Stimulated activated CD8-positive, alpha-beta memory T cell treated with anti-CD3 and anti-CD28 coated beads, Interleukin-2, amount 100 ng/mL, for 1 hour (primary cell): Measurements from ENCODE around the gene BST1.

Experiments
- DNase-seq, 2 donors: peaks; one replicate each; pipeline ENCODE4 v3.0.0-alpha.2; 2020; ENCODE audit warnings: low read depth in 2 of 2

Gene BST1

DNA sequence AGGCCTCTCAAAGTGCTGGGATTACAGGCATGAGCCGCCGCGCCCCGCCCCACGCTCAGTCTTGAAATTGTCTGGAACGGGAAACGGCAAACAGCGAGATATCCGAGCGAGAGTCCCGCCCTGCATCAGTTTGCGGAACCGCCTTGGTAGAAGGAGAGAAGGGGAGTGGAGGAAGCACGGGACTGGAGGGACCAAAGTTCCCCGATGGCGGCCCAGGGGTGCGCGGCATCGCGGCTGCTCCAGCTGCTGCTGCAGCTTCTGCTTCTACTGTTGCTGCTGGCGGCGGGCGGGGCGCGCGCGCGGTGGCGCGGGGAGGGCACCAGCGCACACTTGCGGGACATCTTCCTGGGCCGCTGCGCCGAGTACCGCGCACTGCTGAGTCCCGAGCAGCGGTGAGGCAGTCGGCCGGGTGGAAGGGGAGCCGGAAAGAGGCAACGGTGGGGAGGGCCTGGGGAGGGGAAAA is at the start of gene BST1:
Gene BST1, plus strand, starts transcription at position 125 of the 463 bp plus-strand sequence. Its CDS starts 80 bp downstream, at position 205.
- DNase-seq = peak in 1 of 2 donors; percentile 24

GRCh38 chr4:15653420-15653819 is 49.4 kb upstream of the BST1 start:
- DNase-seq = no peak

DNA sequence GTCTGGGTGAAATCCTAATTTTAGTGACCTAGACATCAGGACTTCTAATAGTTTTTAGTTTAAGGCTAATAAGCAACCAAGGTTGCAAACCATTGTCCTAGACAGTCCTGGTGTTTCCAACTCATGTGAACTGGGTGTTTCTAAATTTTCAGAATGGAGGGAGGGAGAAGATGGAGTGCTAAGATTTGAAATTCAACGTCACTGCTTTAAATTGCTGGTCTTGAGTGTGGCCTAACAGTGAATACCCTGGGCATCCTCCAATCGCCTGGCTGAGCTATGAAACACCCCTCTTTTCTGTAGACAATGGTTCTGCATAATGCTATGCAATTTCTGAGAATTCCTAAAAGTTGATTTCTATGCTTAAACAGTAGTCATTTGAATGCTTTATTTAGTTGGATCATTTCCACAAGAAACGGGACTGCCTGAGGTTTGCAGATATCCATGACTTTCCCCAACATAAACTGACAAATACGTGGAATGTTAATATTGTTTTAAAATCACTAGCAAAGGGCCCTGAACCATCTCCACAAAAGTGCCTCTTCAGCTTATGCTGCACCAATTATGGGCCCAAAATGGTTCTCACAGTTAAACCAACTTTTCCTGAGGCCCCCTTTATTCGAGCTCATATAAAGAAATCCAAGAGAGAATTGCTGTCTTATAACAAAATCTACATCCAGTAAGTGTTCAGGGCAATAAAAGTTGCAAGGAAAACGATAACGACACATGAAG is 48.8 kb upstream of the BST1 start:
- DNase-seq = no peak

DNA sequence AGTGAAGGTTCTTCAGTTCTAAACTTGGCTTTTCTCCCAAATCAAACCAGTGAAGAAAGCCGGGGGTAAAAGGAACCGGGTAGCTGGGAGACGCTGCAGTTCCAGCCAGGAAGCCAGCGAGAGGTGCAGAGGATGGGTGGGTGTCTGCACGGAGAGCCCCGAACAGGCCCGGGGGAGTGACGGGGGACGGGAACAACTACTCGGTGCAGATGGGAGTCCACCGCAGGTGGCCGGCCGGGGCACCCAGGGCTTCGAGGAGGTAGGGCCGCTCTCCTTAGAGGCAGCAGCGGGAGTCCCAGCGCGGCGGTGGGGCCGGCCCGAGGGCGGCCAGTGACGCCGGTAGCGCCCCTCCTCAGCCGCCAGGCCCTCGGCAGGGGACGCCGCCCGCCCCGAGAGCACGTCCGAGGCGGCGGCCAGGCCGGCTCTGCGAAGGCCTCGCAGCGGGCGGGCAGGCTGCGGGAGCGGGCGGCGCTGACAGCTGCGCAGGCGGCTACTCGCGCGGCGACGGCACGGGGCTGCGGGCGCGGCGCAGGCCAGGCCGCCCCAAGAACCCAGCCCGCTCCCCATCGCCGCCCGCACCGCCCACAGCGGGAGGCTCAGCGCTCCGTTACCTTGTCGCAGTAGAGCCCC is 48.2 kb upstream of the BST1 start:
- peak; percentile 2 to 19 for DNase-seq

DNA sequence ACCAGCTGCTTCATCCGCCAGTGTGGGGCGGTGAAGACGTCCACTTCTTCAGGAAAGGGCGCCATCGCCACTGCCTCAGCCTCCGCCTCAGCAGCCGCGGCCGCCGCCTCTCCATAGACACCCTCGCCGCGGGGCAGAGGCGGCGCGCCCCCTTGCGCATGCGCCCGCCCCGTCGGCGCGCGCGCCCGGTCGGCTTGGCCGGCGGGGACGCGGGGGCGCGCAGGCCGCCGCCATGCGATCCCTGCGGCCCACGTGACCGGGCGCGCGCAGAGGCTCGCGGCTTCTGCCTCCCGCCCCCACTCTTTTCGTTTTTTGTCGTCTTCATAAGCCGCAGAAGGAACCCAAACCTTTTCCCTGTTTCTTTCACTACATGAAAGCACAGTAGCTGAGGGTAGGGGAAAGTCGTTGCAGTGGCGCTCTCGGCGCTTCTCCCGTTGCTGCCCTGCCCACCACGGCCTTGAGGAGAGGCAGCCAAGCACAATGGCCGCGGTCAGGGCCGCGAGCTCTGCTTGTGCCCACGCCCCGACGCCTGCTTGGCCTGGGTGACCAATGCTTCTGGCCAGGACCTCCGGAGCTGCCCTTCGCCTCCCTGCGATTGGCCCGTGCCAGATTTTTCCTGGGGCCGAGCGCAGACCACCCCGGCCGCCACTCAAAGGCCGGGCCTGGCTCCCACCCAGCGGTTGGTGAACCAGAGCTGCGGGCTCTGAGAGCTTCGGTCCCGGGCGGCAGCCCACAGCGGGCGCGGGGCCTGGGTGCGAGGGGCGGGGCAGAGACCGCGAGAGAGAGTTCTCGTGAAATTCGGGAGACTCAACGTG is 47.4 kb upstream of the BST1 start, which contains the start of gene FBXL5:
Gene FBXL5, minus strand, starts transcription at position 135 of the 815 bp plus-strand sequence. Its CDS starts 70 bp downstream, at position 65.
- peak; percentile 64 to 72 for DNase-seq

- DNase-seq = no peak
Measured at GRCh38 chr4:15656038-15656470, 46.8 kb upstream of the BST1 start.

- no peak for DNase-seq
Measured at GRCh38 chr4:15657366-15657765, 45.5 kb upstream of the BST1 start.

GRCh38 chr4:15658136-15658770 is 44.6 kb upstream of the BST1 start:
- no peak for DNase-seq

DNA sequence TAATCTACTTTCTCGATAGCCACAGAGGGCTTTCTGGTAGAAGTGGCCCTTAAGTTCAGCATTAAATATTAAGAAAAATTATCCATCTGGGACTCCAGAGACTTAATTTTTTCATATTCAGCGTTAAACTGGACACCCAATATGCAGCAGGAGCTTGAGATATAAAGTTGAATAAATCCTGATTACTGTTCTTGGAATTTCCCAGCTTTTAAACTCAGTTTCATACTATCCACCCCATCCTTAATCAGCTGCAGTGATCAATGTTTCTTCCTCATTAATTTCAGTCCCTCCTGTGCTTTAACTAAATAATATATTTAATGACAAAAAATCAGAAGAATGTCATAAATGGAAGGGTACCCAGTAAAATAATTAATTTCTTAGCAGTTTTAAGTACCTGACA is 44.1 kb upstream of the BST1 start:
- DNase-seq = no peak

DNA sequence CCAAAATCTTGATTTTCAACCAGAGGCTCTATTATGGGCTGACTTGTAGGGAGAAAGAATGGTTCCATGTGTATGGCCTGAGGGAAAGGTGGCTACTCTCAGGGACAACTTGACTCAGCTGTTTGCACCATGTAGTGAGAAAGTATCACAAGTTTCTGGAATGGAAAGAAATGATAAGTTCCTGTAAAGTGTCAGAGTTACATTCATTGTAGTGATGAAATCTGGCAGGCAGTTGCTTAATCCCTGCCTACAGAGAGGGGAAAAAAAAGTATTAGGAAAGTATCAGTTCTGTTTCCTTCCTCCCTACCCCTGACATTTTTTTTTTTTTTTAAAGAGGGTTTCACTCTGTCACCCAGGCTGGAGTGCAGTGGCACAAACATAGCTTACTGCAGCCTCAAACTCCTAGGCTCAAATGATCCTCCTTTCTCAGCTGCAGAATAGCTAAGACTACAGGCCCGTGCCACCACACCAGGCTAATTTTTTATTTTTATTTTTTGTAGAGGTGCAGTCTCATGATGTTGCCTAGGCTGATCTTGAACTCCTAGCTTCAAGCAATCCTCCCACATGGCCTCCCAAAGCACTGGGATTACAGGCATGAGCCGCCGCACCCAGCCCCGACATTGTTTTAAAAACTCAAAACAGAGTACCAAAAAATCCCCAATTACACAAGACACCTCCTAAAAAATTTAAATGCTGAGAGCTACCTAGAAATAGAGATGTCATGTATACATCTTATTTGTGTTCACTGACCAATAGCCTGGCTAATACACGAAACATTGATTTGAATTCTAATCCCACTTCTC is 42.9 kb upstream of the BST1 start:
- DNase-seq = no peak

- DNase-seq = no peak
Measured at GRCh38 chr4:15665753-15666365, 37.0 kb upstream of the BST1 start.

DNA sequence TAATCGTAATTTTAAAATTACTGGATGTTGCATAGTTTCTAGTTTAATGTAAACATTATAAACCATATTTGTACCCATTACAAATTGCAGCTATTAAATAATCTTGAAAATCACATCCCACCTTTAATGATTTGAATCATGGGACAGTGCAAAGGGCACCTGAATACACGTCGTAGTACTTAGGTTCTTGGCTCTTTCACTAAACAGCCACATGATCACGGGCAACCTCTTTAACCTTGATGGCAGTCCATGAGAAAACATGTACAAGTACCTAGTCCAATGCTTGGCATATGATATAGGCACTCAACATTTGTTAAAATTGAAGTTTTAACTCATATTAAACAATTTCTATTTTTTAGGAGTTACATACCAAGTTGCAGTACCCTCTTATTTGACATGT is 35.9 kb upstream of the BST1 start:
- DNase-seq = no peak

DNA sequence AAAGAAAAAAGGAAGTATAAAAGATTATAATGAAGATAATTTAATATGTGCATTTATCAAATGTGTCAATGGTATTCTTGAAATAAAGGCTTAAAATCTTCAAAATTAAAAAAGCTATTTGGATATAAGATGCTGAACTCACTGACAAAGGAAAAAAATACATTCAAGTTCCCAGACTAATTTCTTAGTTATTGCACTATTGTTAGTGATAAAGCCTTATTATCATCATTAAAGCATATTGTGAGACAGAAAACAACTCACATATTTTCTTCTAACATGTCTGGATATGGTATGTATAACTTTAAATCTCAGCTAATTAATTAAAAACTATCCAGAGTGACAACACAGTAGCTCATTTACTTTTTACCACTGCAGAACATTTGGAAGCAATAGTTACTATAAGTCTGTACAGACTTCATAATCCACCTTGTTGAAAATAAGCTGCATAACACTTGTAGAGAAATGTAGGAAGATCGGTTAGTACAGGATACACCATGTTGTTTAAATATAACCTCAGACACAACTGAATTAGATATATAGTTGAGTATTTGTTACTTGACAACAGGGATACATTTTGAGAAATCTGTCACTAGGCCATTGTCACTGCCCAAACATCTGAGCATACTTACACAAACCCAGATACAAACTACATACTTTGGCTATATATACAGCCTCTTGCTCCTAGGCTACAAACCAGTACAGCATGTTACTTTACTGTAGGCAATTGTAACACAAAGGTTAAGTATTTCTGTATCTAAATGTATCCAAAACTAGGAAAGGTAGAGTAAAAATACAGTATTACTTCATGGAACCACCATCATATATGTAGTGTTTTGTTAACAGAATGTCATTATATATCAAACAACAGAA is 34.1 kb upstream of the BST1 start:
- no peak for DNase-seq

DNA sequence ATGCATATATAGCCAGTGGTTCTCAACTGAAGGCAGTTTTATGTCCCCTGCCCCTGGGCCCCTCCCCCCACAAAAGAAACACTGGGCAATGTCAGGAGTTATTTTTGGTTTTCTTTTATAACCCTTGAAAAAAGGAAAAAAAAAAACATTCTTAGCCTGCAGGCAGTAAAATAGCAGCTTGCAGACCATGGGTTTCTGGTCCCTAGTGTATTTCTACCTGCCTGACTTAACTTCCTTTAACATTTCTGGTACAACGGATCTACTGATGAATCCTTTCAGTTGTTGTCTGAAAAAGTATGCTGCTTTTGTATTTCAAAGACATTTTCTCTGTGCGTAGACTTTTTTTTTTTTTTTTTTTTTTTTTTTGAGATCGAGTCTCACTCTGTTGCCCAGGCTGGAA is 32.3 kb upstream of the BST1 start:
- DNase-seq = no peak

GRCh38 chr4:15672101-15672500 is 30.8 kb upstream of the BST1 start:
- DNase-seq = no peak

DNA sequence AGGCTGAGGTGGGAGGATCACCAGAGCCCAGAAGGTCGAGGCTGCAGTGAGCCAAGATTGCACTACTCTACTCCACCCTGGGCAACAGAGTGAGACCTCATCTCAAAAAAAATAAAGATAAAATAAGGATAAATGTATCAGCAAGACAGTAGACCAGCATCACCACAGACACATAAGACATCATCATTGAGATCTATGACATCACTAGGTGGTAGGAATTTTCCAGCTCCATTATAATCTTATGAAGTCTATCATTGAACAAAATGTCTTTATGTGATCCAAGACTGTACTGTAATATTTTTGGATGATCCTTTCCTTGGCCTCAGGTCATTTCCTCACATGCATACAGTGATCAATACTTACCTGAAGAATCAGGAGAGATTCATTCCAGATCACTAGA is 29.5 kb upstream of the BST1 start:
- DNase-seq = no peak

GRCh38 chr4:15674046-15674445 is 28.8 kb upstream of the BST1 start:
- DNase-seq = no peak

GRCh38 chr4:15674926-15675325 is 27.9 kb upstream of the BST1 start:
- no peak for DNase-seq

GRCh38 chr4:15675356-15675755 is 27.5 kb upstream of the BST1 start:
- DNase-seq = no peak

DNA sequence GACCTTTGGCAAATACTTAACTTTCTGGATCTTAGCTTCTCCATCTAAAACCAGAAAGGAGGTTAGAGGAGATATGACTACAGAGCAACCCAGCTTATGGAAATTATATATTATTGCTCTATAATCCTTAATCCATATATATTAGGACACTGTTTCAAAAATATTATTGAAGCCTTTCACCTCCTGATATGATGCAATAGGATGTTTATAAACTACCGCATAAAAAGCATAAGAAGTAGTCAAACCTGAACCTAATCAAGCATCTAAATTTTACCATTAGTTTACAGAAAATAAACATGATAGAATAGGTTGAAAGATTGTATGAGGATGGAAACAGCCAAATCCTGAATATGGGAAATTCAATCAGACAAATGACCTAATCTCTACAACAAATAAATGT is 26.8 kb upstream of the BST1 start:
- DNase-seq = no peak
